ENCODE measurements around the gene CAPRIN2.

Gene CAPRIN2

DNA sequence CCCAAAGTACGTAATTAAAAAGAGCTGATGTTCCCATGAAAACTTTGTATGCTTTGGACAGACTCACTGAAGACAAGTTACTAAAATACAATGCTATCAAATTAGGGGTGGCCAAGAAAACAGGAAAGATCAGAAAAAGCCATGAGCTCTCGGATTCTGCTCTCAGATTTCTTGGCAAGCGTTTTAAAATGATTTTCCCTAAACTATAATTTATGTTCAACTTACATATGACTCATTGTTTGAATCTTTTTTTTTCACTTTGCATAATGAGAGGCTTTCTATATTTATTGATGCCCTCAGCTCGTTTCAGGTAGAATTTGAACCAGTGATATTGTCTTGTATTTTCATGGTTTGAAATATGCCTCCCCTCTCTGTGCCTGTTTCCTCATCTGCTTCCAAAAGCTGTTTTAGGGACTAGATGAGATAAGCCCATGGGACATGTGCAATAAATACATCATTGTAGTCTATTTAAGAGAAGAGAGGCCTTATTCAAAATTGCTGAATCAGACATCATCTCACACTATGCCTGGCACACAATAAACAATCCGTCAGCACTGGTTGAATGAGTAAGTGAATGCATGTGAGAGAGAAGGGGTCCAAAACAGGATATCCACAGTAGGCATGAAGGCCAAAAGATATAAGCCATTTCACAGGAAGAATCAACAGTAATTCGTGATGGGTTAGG lies 54.4 kb downstream of the CAPRIN2 start:
- Histone ChIP-seq H3K9ac (ENCODE audit: low read depth, low read length) (no peak overlapping the region), H3K27ac (ENCODE audit: low read depth, low read length) (no peak overlapping the region), H3K9me3 (ENCODE audit: control insufficient read depth, insufficient read depth, low read length) (no peaks in the 10 kb centered on the region), H3K4me3 (ENCODE audit: low read depth, low read length) (no peak overlapping the region), H3K36me3 (ENCODE audit: control insufficient read depth, insufficient read depth, low read length) (no peaks in the 10 kb centered on the region), H3K4me1 (ENCODE audit: control insufficient read depth, insufficient read depth, low read length) (peaks cover 13% of the 10 kb centered on the region), H3K27me3 (ENCODE audit: control insufficient read depth, insufficient read depth, low read length) (no peaks in the 10 kb centered on the region)

DNA sequence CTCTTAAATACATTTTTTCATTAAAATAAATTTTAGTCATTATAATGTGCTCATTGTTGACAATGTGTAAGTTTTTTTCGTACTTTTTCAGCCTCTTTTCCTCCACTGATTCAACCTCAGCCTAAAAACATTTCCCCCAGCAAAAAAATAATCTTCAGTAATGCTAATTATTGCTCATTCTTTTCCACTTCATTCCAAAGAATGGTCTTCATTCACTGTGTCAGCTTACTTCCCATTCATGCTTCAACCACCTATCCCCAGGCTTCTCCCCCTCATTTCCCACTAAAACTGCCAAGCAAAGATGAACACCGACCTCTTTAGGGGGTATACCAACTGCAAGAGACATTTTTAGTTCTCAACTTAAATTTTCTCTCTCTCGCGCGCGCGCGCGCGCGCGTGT lies 56.4 kb downstream of the CAPRIN2 start:
- Histone ChIP-seq H3K9ac (ENCODE audit: low read depth, low read length) (no peak overlapping the region), H3K4me1 (ENCODE audit: control insufficient read depth, insufficient read depth, low read length) (peaks cover 23% of the 10 kb centered on the region), H3K27me3 (ENCODE audit: control insufficient read depth, insufficient read depth, low read length) (no peaks in the 10 kb centered on the region), H3K9me3 (ENCODE audit: control insufficient read depth, insufficient read depth, low read length) (no peaks in the 10 kb centered on the region), H3K27ac (ENCODE audit: low read depth, low read length) (no peak overlapping the region), H3K36me3 (ENCODE audit: control insufficient read depth, insufficient read depth, low read length) (no peaks in the 10 kb centered on the region), H3K4me3 (ENCODE audit: low read depth, low read length) (no peak overlapping the region)

DNA sequence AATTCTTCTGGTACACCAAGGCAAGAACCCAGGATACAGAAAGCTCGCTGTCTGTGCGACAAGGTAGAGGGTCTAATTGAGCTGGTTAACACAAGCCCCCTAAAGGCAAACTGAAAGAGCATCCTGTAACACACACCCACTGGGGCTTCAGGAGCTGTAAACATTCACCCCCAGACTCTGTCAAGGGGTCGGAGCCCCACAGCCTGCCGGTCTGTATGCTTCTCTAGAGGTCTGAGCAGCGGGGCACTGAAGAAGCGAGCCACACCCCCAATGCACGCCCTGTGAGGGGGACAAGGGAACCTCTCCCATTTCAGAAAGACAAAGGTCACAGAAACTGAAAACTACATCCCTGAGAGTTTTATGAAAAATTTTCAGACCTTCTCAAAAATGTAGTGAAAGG lies 57.8 kb downstream of the CAPRIN2 start:
- peaks cover 23% of the 10 kb centered on the region for H3K4me1 ChIP-seq (ENCODE audit: control insufficient read depth, insufficient read depth, low read length)
- no peak overlapping the region for H3K4me3 ChIP-seq (ENCODE audit: low read depth, low read length)
- no peaks in the 10 kb centered on the region for H3K36me3 ChIP-seq (ENCODE audit: control insufficient read depth, insufficient read depth, low read length)
- H3K9me3 ChIP-seq (ENCODE audit: control insufficient read depth, insufficient read depth, low read length): no peaks in the 10 kb centered on the region
- no peak overlapping the region for H3K9ac ChIP-seq (ENCODE audit: low read depth, low read length)
- no peak overlapping the region for H3K27ac ChIP-seq (ENCODE audit: low read depth, low read length)
- H3K27me3 ChIP-seq (ENCODE audit: control insufficient read depth, insufficient read depth, low read length): no peaks in the 10 kb centered on the region

GRCh38 chr12:30696486-30696885 lies 58.3 kb downstream of the CAPRIN2 start:
- peak overlapping the region; percentile 91 for H3K4me3 ChIP-seq (ENCODE audit: low read depth, low read length)
- no peak overlapping the region for H3K9ac ChIP-seq (ENCODE audit: low read depth, low read length)

DNA sequence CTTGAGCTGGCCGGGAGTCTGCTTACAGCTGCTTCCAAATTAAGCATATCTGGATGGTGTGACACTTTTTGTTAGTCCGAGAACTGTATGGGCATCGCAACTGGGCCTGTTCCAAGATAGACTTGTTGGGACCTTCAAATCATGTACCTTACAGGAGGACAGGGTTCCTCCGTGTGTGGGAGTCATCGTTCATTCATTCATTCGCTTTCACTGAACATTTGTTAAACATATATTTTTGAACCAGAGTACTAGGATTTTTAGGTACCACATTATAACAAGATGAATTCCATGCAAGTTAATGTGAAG lies 58.7 kb downstream of the CAPRIN2 start:
- Histone ChIP-seq H3K4me1 (ENCODE audit: control insufficient read depth, insufficient read depth, low read length) (peaks cover 27% of the 10 kb centered on the region), H3K36me3 (ENCODE audit: control insufficient read depth, insufficient read depth, low read length) (no peaks in the 10 kb centered on the region), H3K4me3 (ENCODE audit: low read depth, low read length) (peak overlapping the region; percentile 91), H3K9ac (ENCODE audit: low read depth, low read length) (no peak overlapping the region), H3K9me3 (ENCODE audit: control insufficient read depth, insufficient read depth, low read length) (no peaks in the 10 kb centered on the region), H3K27ac (ENCODE audit: low read depth, low read length) (peak overlapping the region; percentile 70), H3K27me3 (ENCODE audit: control insufficient read depth, insufficient read depth, low read length) (no peaks in the 10 kb centered on the region)

More at GRCh38 chr12:30696486-30696885, 58.3 kb downstream of the CAPRIN2 start:
- Histone ChIP-seq H3K27ac (ENCODE audit: low read depth, low read length) (no peak overlapping the region), H3K4me1 (ENCODE audit: control insufficient read depth, insufficient read depth, low read length) (peaks cover 23% of the 10 kb centered on the region), H3K27me3 (ENCODE audit: control insufficient read depth, insufficient read depth, low read length) (no peaks in the 10 kb centered on the region), H3K36me3 (ENCODE audit: control insufficient read depth, insufficient read depth, low read length) (no peaks in the 10 kb centered on the region), H3K9me3 (ENCODE audit: control insufficient read depth, insufficient read depth, low read length) (no peaks in the 10 kb centered on the region)

DNA sequence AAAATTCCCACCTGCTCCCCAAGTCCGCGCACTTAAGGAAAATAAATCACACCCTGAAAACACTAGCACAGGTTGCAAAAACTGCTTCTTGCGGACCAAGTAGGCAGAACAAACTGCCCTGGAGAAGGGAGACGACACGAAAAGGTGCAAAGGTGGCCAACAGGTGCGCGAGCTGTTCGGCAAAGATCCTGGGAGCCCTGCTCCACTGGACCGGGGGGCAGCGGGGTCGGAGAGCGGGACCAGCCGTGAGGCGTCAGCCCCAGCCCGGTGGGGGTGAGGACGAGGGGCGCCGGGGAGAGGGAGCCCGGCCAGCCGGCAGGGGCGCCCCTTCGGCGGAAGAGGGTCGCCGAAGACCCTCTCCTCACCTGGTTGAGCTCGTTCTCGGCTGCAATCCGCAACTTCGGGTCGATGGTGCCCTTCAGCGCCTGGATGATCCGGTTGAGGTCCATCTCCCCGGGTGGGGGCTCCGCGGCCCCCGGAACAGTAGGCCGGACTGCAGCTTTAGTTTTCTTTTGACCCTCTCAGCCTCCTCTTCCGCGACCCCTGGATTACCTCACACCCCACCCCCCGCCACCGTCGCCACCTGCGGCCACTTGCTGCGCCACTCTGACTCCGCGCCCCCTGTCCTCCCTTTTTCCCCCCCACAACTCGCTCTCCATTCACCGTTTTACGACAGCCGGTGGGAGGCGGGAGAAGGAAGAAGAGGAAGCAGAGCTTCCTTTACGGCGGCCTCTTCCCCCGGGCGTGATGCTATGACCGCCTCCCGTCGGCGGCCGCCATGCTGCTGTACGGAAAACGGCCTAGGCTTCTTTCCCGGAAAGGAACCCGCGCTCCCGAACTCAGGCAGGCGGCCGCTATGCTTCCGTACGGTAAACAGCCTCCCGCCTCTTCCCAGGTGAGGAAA lies 59.3 kb downstream of the CAPRIN2 start, which contains the start of gene IPO8:
IPO8 (minus strand) TSS at position 671 of the 904 bp plus-strand sequence; CDS start at position 449, 222 bp downstream.
- Histone ChIP-seq H3K27ac (ENCODE audit: low read depth, low read length) (peak within 1 kb of the TSS; percentile 70), H3K4me1 (ENCODE audit: control insufficient read depth, insufficient read depth, low read length) (peaks cover 28% of the 10 kb centered on the region), H3K9ac (ENCODE audit: low read depth, low read length) (peak within 1 kb of the TSS; percentile 57), H3K27me3 (ENCODE audit: control insufficient read depth, insufficient read depth, low read length) (no peaks in the 10 kb centered on the region), H3K4me3 (ENCODE audit: low read depth, low read length) (peak within 1 kb of the TSS; percentile 91), H3K9me3 (ENCODE audit: control insufficient read depth, insufficient read depth, low read length) (no peaks in the 10 kb centered on the region), H3K36me3 (ENCODE audit: control insufficient read depth, insufficient read depth, low read length) (no peaks in the 10 kb centered on the region)

DNA sequence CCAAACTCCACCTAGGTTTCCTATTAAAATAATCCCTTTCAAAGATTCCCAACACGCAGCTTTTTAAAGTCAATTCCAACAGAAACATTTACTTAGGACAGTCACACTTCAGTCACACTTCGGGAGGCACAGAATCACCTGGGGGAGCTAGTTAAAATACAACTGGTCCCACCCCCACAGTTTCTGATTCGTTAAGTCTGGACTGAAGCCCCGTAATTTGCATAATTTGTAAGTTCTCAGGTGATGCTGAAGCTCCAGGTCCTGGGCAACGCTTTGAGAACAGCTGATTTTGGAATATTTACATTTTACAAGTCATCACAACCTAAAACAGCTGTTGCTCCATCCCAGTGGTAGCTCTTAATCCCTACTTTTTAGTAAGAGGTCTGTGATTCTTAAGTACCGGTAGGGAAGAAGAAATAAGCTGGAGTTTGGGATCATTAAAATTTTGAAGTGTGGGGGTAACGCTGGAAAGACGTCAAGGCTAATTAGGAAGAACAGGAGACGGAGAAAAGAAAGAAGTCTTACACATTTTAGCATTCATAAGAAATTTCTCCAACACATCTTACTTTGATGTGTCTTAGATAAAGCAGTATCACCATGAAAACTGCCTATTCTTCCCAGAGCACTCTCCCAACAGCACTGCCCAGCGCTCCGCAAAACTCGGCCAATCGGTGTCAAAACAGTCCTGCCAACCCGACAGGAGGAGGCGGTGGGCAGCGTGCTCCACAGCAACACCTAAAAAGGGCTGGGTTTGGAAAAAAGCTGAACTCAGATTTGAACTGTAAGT lies 60.1 kb downstream of the CAPRIN2 start:
- Histone ChIP-seq H3K4me1 (ENCODE audit: control insufficient read depth, insufficient read depth, low read length) (peaks cover 28% of the 10 kb centered on the region), H3K9ac (ENCODE audit: low read depth, low read length) (peak overlapping the region; percentile 57), H3K36me3 (ENCODE audit: control insufficient read depth, insufficient read depth, low read length) (no peaks in the 10 kb centered on the region; the same call in 1 of the 2 replicates), H3K4me3 (ENCODE audit: low read depth, low read length) (peak overlapping the region; percentile 91), H3K9me3 (ENCODE audit: control insufficient read depth, insufficient read depth, low read length) (no peaks in the 10 kb centered on the region), H3K27ac (ENCODE audit: low read depth, low read length) (peak overlapping the region; percentile 63), H3K27me3 (ENCODE audit: control insufficient read depth, insufficient read depth, low read length) (no peaks in the 10 kb centered on the region)

DNA sequence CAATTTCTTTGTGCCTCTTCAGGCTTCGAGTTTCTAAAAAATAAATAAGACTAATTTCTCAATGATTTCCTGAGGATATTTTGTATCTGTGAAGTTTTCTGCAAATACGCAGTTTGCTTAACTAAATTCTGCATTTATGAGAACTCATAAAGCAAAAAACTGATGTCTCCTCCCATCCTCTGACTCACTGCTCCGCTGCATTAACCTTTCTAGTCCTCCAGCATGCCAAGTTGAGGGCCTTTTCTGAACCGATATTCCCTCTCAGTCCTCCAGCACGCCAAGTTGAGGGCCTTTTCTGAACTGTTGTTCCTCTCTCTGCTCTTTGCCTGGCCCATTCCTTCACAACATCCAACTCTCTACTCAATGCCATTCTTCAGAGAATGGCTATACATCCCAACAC lies 62.3 kb downstream of the CAPRIN2 start:
- no peaks in the 10 kb centered on the region for H3K27me3 ChIP-seq (ENCODE audit: control insufficient read depth, insufficient read depth, low read length)
- no peak overlapping the region for H3K27ac ChIP-seq (ENCODE audit: low read depth, low read length)
- H3K4me3 ChIP-seq (ENCODE audit: low read depth, low read length): no peak overlapping the region
- no peaks in the 10 kb centered on the region for H3K9me3 ChIP-seq (ENCODE audit: control insufficient read depth, insufficient read depth, low read length)
- no peaks in the 10 kb centered on the region; the same call in 1 of the 2 replicates for H3K36me3 ChIP-seq (ENCODE audit: control insufficient read depth, insufficient read depth, low read length)
- peaks cover 28% of the 10 kb centered on the region for H3K4me1 ChIP-seq (ENCODE audit: control insufficient read depth, insufficient read depth, low read length)
- no peak overlapping the region for H3K9ac ChIP-seq (ENCODE audit: low read depth, low read length)

GRCh38 chr12:30691122-30691879 lies 63.5 kb downstream of the CAPRIN2 start:
- Histone ChIP-seq H3K9me3 (ENCODE audit: control insufficient read depth, insufficient read depth, low read length) (no peaks in the 10 kb centered on the region), H3K4me1 (ENCODE audit: control insufficient read depth, insufficient read depth, low read length) (peaks cover 19% of the 10 kb centered on the region), H3K27ac (ENCODE audit: low read depth, low read length) (no peak overlapping the region), H3K4me3 (ENCODE audit: low read depth, low read length) (no peak overlapping the region), H3K9ac (ENCODE audit: low read depth, low read length) (no peak overlapping the region), H3K27me3 (ENCODE audit: control insufficient read depth, insufficient read depth, low read length) (no peaks in the 10 kb centered on the region), H3K36me3 (ENCODE audit: control insufficient read depth, insufficient read depth, low read length) (no peaks in the 10 kb centered on the region; the same call in 1 of the 2 replicates)

DNA sequence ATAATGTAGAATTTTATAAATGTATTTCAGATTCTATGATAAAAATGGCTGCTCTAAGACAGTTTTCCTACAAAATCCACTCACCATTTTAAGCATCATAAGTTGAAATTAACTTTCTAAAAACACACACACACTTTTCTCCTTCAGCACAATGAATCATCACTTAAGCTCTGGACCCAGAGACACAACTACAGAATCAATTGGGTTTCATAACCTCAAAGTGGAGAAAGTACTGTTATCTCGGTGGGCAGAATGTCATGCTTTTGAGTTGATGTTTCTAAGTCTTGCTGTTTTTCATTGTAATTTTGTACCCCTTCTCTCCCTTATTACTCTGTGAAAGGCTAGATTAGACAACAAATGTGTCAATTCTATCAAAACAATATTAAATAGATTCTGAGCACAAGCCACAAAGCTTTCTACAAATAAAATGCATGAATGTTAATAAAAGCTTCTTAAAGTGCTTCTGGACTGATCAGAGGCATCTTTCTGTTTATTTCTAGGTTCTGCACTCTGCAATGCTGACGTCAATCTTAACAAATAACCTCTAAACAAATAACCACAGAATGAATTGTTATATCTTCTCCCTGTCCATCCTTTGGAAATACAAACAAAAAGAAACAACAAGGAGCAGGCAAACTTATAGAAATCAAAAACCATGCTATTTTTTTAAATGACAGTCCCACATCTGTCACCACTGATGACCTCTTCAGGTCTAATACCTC lies 67.3 kb downstream of the CAPRIN2 start:
- no peak overlapping the region for H3K9ac ChIP-seq (ENCODE audit: low read depth, low read length)
- H3K27me3 ChIP-seq (ENCODE audit: control insufficient read depth, insufficient read depth, low read length): no peaks in the 10 kb centered on the region
- peaks cover 17% of the 10 kb centered on the region for H3K36me3 ChIP-seq (ENCODE audit: control insufficient read depth, insufficient read depth, low read length)
- peaks cover 5% of the 10 kb centered on the region for H3K4me1 ChIP-seq (ENCODE audit: control insufficient read depth, insufficient read depth, low read length)
- H3K9me3 ChIP-seq (ENCODE audit: control insufficient read depth, insufficient read depth, low read length): no peaks in the 10 kb centered on the region
- H3K4me3 ChIP-seq (ENCODE audit: low read depth, low read length): no peak overlapping the region
- H3K27ac ChIP-seq (ENCODE audit: low read depth, low read length): no peak overlapping the region
